HG03354 (cell line): ENCODE measurements around the gene MAF.

ENCODE experiments used
- ATAC-seq: cut with Tn5 transposase; IDR thresholded peaks from one replicate; pipeline ENCODE4 v1.9.1; 2021; ENCODE audit warnings: mild to moderate bottlenecking; ENCODE audit not compliant: unreplicated experiment, poor library complexity, severe bottlenecking

Gene MAF

GRCh38 chr16:79559532-79559931 lies 41.0 kb downstream of the MAF start:
- ATAC-seq: no peak

DNA sequence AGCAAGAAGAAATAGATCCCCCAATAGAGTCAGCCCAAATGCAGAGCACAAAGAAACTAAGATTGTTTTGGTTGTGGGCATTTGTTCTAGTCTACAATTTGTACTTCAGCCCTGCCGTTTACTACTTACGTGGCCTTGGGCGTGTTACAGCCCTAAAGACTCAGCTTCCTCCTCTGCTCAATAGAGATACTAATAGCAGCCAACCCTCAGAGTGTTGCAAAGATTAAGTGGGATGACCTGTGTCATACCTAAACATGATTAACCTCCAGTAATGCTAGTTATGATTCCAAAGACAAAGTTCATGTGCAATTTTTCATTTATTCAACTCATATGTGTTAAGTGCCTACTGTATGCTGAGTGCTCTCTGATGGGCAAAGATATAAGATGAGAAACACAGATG lies 43.1 kb downstream of the MAF start:
- no peak for ATAC-seq

DNA sequence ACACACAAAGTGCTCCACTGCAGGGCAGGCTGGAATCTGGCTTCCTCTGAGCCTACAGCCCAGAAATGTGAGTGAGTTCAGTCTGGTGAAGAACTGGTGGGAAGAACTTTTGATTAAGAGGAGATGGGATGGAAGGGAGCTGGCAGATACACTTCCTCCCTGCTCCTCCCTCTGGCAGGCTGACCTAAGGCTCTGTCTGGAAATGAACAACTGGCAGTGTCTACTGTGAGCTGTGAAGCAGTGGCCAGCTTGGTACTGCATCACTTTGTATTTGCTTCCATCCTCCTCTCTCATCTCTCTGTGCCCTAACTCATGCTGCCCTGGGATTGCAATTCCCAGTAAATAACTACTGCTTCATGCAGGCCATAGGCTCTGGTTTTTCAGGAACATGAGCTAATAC lies 45.6 kb downstream of the MAF start:
- ATAC-seq: no peak

- no peak for ATAC-seq
Measured at GRCh38 chr16:79550373-79550772, 50.2 kb downstream of the MAF start.

- no peak for ATAC-seq
Measured at GRCh38 chr16:79547085-79547484, 53.5 kb downstream of the MAF start.
